Measurements from ENCODE around the gene UBXN1.
A peak's percentile ranks its signal among the peaks of the same experiment; 100 is the strongest.
"Not testable (repeated sequence)": the region's sequence is repeated elsewhere in the genome, so short reads cannot be mapped to it uniquely, and the experiment has no call there.

Gene UBXN1

DNA sequence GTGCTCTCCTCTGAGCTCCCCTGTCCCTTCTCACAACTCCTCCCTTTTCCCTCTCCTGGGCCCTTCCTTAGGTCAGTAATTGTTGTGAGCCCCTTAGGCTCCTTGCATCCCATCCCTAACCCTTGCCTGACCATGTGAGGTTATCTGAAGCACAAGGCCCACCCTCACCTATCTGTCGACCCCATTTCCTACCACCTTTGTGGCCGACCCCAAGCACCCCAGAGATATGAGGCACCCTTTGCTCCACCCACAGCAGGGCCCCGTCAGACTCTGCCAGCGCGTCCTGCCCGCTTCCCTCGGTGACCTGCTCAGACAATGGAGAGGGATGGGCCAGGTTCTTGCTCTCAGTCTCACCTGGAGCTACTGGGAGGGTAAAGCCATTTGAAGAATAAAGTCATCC is 29.9 kb upstream of the UBXN1 start:
- DNase-seq (ENCODE audit: low spot score): no peak

- no peak for DNase-seq (ENCODE audit: low spot score)
Measured at GRCh38 chr11:62708392-62708791, 29.5 kb upstream of the UBXN1 start.

DNA sequence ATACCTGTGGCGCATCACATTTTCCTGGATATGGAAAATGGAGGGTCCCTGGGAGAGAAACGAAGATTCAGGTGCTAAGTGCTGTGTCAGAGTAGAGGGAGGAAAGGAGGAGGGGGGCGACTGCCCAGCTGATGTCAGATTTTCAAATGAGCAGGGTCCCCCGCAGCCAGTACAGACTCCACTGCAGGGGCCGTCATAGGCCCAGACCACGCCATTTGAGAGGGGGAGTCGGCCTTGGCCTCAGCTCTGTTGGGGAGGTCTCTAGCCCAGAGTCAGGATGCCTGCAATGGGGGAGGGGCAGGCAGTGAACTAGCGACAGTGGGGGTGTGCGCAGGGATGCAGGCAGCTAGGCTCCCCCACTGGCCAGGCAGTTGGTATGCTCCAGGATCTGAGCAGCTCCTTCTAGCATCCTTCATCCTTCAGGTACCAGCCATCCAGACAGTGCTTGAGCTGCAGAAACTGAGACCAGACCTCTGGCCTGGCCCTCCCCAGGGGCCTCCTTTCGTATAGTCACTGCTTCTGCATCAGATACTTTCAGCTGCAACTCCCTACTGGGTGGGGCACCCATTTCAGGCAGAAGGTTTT is 28.5 kb upstream of the UBXN1 start, which contains the start of the genes BSCL2 and GNG3:
TSS of gene BSCL2 (minus strand) at position 148 of the 585 bp plus-strand sequence. CDS start 229 bp downstream, outside the sequence.
TSS of gene GNG3 (plus strand) at position 400 of the 585 bp plus-strand sequence. CDS start 620 bp downstream, outside the sequence.
- peak; percentile 99 for DNase-seq (ENCODE audit: low spot score)

DNA sequence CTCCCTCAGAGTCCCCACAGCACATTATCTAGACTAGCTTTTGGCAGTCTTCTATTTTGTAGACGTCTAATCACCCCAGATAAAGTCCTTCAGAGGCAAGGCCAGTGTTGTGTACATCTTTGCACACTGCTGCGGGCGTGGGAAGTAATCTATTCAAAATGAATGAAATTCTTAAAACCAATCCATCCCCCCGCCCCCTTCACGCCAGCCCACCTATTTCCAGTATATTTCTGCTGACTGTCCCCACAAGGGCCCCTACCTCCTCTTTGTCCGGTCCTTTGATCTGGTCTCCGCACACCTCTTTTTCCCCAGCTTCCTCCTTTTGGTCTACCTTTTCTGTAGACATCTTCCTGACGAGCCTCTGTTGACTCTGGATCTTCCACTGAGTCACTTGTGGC is 28.0 kb upstream of the UBXN1 start:
- no peak for DNase-seq (ENCODE audit: low spot score)

GRCh38 chr11:62705880-62706849 is 27.3 kb upstream of the UBXN1 start:
- DNase-seq (ENCODE audit: low spot score): peak; percentile 92

- DNase-seq (ENCODE audit: low spot score): no peak
Measured at GRCh38 chr11:62705413-62705812, 26.5 kb upstream of the UBXN1 start.

DNA sequence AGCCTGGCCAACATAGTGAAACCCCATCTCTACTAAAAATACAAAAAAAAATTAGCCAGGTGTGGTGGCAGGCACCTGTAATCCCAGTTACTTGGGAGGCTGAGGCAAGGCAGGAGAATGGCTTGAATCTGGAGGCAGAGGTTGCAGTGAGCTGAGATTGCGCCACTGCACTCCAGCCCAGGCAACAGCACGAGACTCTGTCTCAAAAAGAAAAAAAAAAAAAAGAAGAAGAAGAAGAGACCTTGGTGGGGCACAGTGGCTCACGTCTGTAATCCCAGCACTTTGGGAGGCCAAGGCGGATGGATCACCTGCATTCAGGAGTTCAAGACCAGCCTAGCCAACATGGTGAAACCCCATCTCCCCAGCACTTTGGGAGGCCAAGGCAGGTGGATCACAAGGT is 25.0 kb upstream of the UBXN1 start:
- DNase-seq (ENCODE audit: low spot score): not testable (repeated sequence)

DNA sequence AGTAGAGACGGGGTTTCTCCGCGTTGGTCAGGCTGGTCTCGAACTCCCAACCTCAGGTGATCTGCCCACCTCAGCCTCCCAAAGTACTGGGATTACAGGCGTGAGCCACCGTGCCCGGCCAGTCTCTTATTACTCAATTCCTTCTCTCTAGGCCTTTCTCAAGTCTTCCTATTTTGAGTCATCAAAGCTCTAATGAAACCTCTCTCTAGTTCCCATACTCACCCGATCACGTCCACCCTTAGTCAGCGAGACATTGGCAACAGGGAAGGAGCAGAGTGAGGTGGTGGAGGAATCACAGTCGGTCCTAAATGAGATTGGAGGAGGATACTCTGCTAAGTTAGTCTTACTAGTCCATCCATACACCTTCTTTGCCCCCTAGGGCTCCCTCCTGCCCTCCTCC is 23.4 kb upstream of the UBXN1 start:
- DNase-seq (ENCODE audit: low spot score): no peak

- peak; percentile 95 for DNase-seq (ENCODE audit: low spot score)
Measured at GRCh38 chr11:62694455-62695167, 15.7 kb upstream of the UBXN1 start.

DNA sequence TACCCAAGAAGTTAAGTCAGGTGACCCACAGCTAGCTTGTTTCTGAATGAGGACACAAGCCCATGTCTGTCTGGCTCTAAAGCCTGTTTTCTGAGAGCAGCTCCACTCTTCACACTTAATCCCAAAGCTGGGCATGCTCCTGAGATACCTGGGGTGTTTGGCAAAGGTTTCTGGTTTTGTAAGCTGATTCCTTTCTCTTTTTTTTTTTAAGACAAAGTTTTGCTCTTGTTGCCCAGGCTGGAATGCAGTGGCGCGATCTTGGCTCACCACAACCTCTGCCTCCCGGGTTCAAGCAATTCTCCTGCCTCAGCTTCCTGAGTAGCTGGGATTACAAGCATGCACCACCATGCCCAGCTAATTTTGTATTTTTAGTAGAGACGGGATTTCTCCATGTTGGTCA is 14.8 kb upstream of the UBXN1 start:
- not testable (repeated sequence) for DNase-seq (ENCODE audit: low spot score)

DNA sequence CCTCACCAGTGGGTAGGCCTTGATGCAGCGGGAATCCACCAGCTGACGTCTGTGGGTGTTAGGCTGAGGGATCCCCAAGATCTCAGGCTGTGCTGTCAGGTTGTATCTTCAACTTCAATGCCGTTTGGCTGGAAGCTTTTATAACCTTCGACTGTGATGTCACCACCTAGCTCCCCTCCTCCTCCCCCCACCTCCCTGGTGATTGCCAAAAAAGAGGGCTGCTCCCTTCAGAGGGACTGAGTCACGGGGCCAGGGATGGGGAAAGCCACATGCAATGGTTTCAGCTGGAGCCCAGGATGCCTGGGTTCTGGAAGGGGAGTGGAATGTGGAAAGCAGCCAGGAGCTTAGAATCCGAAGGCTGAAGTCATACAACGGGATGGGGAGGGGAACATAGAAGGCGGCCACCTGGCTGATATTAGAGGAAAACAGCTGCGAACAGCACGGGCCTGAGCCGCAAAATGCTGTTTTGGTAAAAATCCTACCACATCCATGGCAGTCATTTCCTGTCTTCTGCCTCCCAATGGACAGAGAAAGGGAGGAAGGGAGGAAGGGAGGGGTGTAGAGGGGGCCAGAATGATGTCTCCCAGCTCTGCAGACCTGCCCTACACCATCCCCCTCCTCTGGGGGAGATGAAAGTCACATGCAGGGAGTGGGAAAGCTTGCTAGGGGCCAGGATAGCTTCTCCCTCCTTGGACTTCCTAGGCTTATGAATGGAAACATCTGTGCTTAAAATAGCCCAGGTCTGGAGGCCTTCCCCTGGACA is 10.7 kb upstream of the UBXN1 start, which contains the start of gene LRRN4CL:
TSS of gene LRRN4CL (minus strand) at position 110 of the 763 bp plus-strand sequence. CDS start 1,022 bp downstream, outside the sequence.
- no peak for DNase-seq (ENCODE audit: low spot score)

DNA sequence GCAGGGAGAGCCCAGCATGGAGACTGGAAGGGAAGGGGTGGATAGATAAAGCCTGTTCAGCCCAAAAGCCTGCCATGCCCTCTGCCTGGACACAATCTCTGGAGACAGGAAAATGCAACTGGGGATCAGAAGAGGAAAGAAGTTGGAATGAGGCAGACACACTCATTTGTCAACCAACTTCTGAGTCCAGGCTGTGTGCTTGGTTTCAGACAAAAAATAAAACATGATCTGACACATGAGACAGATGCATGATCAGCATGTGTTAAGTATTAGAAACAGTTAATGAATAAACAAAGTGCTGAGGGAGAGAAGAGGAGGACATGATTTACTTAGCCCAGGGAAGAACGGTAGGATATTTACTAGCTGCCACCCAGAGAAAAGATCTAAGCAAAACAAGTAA is 9.6 kb upstream of the UBXN1 start:
- DNase-seq (ENCODE audit: low spot score): no peak

- no peak for DNase-seq (ENCODE audit: low spot score)
Measured at GRCh38 chr11:62687508-62688396, 8.9 kb upstream of the UBXN1 start.

- DNase-seq (ENCODE audit: low spot score): no peak
Measured at GRCh38 chr11:62682518-62682917, 3.6 kb upstream of the UBXN1 start.

- peak; percentile 75 for DNase-seq (ENCODE audit: low spot score)
Measured at GRCh38 chr11:62680825-62681240, 2.0 kb upstream of the UBXN1 start.

DNA sequence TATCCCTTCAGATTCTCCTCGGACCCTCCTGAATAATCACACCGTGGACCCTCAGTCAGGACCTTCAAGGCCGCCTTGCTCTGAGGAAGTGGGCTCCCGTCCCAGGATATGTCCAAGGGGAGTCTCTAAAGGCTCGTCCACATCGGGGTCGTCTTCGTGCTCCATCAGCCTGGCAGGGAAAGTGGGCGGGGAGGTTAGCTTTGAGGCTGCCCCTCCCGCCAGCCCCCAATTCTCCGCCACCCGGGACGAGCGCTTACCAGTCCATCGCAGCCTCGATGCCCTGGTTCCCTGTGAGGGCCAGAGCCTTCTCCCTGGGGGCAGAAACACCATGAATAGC is 472 bp downstream of the UBXN1 start:
- DNase-seq (ENCODE audit: low spot score): no peak

DNA sequence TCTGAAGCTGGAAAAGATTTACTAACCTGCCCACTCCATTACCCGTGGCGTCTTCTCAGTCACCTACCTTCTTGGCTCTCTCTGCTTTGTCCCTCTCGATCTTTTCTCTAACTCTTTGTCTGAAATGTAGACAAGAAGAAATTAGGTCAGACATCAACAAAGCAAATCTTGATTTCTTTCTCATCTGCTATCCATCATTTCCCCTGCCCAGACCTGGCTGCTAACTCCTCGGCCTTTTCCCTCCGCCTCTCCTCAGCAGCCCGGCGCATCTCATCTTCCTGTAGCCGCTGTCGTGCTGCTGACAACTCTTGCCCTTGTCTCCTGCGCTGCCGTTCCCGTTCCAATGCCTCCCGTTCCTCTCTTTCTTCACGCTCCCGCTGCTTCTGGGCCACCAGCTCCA is 1.2 kb downstream of the UBXN1 start:
- no peak for DNase-seq (ENCODE audit: low spot score)

DNA sequence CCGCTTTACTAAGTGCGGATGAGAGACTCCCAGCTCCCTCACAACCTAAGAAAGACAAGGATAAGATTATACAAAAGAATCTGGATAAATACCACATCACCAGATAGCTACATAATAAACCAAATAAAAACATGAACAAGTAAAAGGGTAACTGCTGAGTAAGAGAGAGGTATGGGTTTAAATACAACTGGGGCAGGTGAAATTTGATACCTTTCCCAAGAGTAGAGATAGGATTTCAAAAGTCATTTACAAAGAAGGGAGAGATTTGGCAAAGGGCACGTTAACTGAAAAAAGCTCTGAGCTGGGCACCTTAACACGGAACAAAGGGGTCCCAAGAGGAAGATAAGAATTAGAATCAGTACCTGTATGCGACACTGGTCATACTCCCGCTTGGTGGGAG is 1.7 kb downstream of the UBXN1 start:
- DNase-seq (ENCODE audit: low spot score): no peak

GRCh38 chr11:62676698-62677097 is 2.2 kb downstream of the UBXN1 start:
- no peak for DNase-seq (ENCODE audit: low spot score)

DNA sequence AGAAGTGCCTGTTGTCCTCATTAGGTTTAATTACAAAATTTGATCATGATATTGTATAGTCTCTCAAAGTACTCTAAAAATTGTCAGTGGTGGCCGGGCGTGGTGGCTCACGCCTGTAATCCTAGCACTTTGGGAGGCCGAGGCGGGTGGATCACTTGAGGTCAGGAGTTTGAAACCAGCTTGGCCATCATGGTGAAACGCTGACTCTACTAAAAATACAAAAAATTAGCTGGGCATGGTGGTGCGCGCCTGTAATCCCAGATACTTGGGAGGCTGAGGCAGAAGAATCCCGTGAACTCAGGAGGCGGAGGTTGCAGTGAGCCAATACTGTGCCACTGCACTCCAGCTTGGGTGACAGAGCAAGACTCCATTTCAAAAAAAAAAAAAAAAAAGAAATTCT is 3.5 kb downstream of the UBXN1 start:
- not testable (repeated sequence) for DNase-seq (ENCODE audit: low spot score)

DNA sequence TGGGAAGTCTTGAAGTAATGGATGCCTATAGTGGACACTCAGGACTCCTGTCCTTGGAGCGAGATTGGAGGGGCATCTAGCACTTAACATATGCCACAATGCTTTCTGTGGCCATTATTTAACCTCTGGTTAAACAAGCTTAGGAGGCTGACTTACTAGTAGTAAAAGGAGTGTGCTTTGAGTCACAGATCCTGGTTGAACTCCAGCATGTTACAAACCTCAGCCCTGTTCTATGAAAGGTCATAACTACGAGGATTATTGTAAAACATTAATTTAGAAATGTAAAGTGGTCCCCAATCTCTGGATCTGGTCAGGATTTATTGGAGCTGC is 5.7 kb downstream of the UBXN1 start:
- DNase-seq (ENCODE audit: low spot score): no peak
